GM10847 (cell line): ENCODE measurements around the gene ABCF2.

Experiments used
- POLR2A ChIP-seq: IDR thresholded peaks from 2 replicates; pipeline ENCODE4 v1.6.1; 2011; ENCODE audit not compliant: insufficient read length; ENCODE audit errors: extremely low read depth

The ABCF2 gene

GRCh38 chr7:151168787-151169162 lies 58.2 kb downstream of the ABCF2 start:
- TF ChIP-seq POLR2A = no peak

GRCh38 chr7:151168003-151168786 lies 58.8 kb downstream of the ABCF2 start:
- no peak for TF ChIP-seq POLR2A

- no peak for TF ChIP-seq POLR2A
Measured at GRCh38 chr7:151167197-151167961, 59.6 kb downstream of the ABCF2 start, which contains the start of gene GBX1. Gene GBX1 (minus strand): TSS chr7:151167694. CDS start chr7:151167548, 146 bp downstream.

GRCh38 chr7:151166629-151167196 lies 60.3 kb downstream of the ABCF2 start:
- no peak for TF ChIP-seq POLR2A
